ENCODE data around the gene FLT4.

DNA sequence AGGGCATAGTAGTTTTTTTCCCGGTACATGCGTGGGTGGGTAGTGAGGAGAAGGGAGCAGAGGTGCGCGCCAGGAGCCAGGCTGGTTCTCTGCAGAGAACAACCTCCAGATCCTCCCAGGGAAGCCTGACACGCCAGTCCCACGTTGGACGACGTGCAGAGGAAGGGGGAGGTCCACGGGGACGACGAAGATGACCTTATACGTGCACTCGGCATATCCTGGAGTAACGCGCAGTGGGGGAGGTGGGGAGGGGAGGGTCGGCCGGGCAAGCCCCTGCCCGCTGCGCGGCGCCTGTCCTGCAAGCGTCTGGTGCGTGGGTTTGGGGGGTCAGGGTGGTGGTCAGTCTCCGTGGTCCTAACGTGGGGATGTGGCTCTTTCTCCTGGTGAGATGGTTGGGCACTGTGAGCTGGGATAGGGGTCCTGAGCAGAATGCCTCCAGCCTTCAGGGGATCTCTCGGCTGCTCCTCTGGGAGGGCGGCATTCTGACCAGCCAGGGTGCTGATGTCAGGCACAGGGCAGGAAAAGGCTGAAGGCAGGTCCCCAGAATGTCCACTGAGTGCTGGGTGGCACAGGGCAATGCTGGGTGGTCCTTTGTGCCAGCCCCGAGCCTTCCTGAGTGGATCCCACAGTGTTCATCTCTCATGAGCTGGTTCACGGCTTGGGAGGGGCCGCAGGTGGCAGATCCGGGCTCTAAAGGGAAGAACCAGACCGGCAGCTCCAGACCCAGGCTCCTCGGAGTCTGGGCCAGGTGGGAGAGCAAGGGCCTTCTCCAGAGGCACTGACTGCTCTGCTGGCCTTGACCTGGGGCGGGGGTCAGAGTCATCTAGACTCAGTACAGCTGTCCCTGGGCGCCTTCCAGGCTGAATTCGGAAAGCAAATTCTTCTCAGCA lies 47.6 kb downstream of the FLT4 start:
- TF ChIP-seq, protein P1, sequence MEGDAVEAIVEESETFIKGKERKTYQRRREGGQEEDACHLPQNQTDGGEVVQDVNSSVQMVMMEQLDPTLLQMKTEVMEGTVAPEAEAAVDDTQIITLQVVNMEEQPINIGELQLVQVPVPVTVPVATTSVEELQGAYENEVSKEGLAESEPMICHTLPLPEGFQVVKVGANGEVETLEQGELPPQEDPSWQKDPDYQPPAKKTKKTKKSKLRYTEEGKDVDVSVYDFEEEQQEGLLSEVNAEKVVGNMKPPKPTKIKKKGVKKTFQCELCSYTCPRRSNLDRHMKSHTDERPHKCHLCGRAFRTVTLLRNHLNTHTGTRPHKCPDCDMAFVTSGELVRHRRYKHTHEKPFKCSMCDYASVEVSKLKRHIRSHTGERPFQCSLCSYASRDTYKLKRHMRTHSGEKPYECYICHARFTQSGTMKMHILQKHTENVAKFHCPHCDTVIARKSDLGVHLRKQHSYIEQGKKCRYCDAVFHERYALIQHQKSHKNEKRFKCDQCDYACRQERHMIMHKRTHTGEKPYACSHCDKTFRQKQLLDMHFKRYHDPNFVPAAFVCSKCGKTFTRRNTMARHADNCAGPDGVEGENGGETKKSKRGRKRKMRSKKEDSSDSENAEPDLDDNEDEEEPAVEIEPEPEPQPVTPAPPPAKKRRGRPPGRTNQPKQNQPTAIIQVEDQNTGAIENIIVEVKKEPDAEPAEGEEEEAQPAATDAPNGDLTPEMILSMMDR (IDR thresholded peaks at IDR 0.05; ENCODE audit: low read depth, low read length, poor library complexity, severe bottlenecking), result no peak
- TF ChIP-seq EZH2phosphoT487 (IDR thresholded peaks at IDR 0.05; ENCODE audit: borderline replicate concordance, low read length), result no peak

Measured in DOHH2 (cell line).